GM20000 (cell line): ENCODE results near the gene DUSP22.

ENCODE experiments used
- DNase-seq: peaks from one replicate; pipeline ENCODE4 v3.0.0; 2012; ENCODE audit warnings: low spot score
- CTCF ChIP-seq: IDR thresholded peaks from 2 replicates; pipeline ENCODE4 v1.5.1; 2012; ENCODE audit warnings: mild to moderate bottlenecking, control low read depth; ENCODE audit errors: extremely low read depth, missing control alignments

Gene DUSP22

GRCh38 chr6:349491-349921 lies 57.2 kb downstream of the DUSP22 start:
- no peak for TF ChIP-seq CTCF
- DNase-seq: no peak

- DNase-seq: no peak
- no peak for TF ChIP-seq CTCF
Measured at GRCh38 chr6:350371-350770, 58.1 kb downstream of the DUSP22 start.

GRCh38 chr6:351011-351866 lies 59.0 kb downstream of the DUSP22 start:
- TF ChIP-seq CTCF: no peak

GRCh38 chr6:351867-352289 lies 59.6 kb downstream of the DUSP22 start:
- TF ChIP-seq CTCF: no peak

More at GRCh38 chr6:351011-351866, 59.0 kb downstream of the DUSP22 start:
- no peak for DNase-seq

GRCh38 chr6:352474-352873 lies 60.2 kb downstream of the DUSP22 start:
- no peak for DNase-seq
- no peak for TF ChIP-seq CTCF

More at GRCh38 chr6:351867-352289, 59.6 kb downstream of the DUSP22 start:
- no peak for DNase-seq

GRCh38 chr6:352896-353470 lies 60.7 kb downstream of the DUSP22 start:
- no peak for DNase-seq
- no peak for TF ChIP-seq CTCF
